Panc1 (cell line): ENCODE data around the gene SLC22A23. TPM values are rescaled to one million over a fixed set of nuclear protein-coding genes. Genes with fewer than 3 reads are reported as not detected.

Experiments used
- ATAC-seq: fragments of 200-7000 bp; cut with Tn5 transposase; 2 replicates; pipeline ENCODE4 v1.9.1; 2020; ENCODE audit warnings: mild to moderate bottlenecking, moderate library complexity
- BruUV-seq: library from RNA; stranded (reverse); fragments of 400-500 nt; replicated peaks from 2 replicates; lab custom pipeline; 2021; lab: Mats Ljungman, UMichigan
- CTCF ChIA-PET: fragments of 300-600 bp; sonication (Branson Sonifier 250); formaldehyde crosslinking; loops from one replicate; lab custom pipeline; 2022; ENCODE audit warnings: antibody characterized with exemption; lab: Charles Lee
- POLR2A ChIA-PET: fragments of 300-600 bp; sonication (Branson Sonifier 250); formaldehyde crosslinking; loops from one replicate; lab custom pipeline; 2022; ENCODE audit warnings: antibody characterized with exemption; lab: Charles Lee
- DNase-seq: peaks from one replicate; pipeline ENCODE4 v3.0.0-alpha.2; 2010; ENCODE audit warnings: low read depth, low spot score
- H3K27ac ChIP-seq: 2 replicates; pipeline ENCODE4 v1.5.1; 2011; ENCODE audit warnings: mild to moderate bottlenecking, low read length, inconsistent platforms
- H3K27me3 ChIP-seq: fragments of 200-500 bp; sonication (Bioruptor generic); 2 replicates; pipeline ENCODE4 v1.6.0; 2014; ENCODE audit warnings: low read length, inconsistent platforms; ENCODE audit not compliant: control insufficient read depth, insufficient read depth
- H3K36me3 ChIP-seq: fragments of 200-500 bp; sonication (Bioruptor generic); 2 replicates; pipeline ENCODE4 v1.5.1; 2014; ENCODE audit warnings: inconsistent platforms, mild to moderate bottlenecking, low read length, moderate library complexity; ENCODE audit not compliant: control insufficient read depth, insufficient read depth
- H3K4me1 ChIP-seq: 2 replicates; pipeline ENCODE4 v1.5.1; 2011; ENCODE audit warnings: inconsistent platforms, mild to moderate bottlenecking, low read length, moderate library complexity; ENCODE audit not compliant: control insufficient read depth, insufficient read depth
- H3K4me3 ChIP-seq, 2 experiments: 2 replicates each; pipeline ENCODE4 v1.5.1; 2011 to 2012; ENCODE audit warnings: low read depth in 2 of 2, low read length in 2 of 2, mild to moderate bottlenecking in 2 of 2, inconsistent platforms in 1 of 2, moderate library complexity in 1 of 2
- H3K9me3 ChIP-seq: fragments of 200-500 bp; sonication (Bioruptor generic); 2 replicates; pipeline ENCODE4 v1.5.1; 2014; ENCODE audit warnings: low read depth, mild to moderate bottlenecking, inconsistent platforms, low read length, moderate library complexity; ENCODE audit not compliant: control insufficient read depth, insufficient read depth
- POLR2AphosphoS5 ChIP-seq: IDR thresholded peaks from 2 replicates; pipeline ENCODE4 v1.6.1; 2012; ENCODE audit warnings: mild to moderate bottlenecking, low read depth, low read length, moderate library complexity
- REST ChIP-seq, 2 experiments: IDR thresholded peaks; 2 replicates each; pipeline ENCODE4 v1.6.1; 2011 to 2012; ENCODE audit warnings: low read depth in 2 of 2, control low read depth in 1 of 2, low read length in 1 of 2, mild to moderate bottlenecking in 1 of 2, moderate library complexity in 1 of 2; ENCODE audit not compliant: insufficient read depth in 1 of 2
- SIN3A ChIP-seq: IDR thresholded peaks from 2 replicates; pipeline ENCODE4 v1.6.1; 2012; ENCODE audit warnings: low read depth, mild to moderate bottlenecking, low read length, moderate library complexity, borderline replicate concordance; ENCODE audit not compliant: insufficient read depth
- TCF7L2 ChIP-seq: IDR thresholded peaks from 2 replicates; pipeline ENCODE4 v1.6.1; 2011; ENCODE audit warnings: mild to moderate bottlenecking, low read depth, low read length, inconsistent platforms
- in situ Hi-C: cut with HindIII; loops from 2 replicates; pipeline ENCODE4 v1.10.0; 2016; ENCODE audit warnings: low sequenced_read_pairs, low pct_unique_long_range_greater_than_20kb
- intact Hi-C: fragments of 100-400 bp; cut with micrococcal nuclease; formaldehyde crosslinking; loops from one replicate; pipeline ENCODE4 v1.10.0; 2022; ENCODE audit not compliant: unreplicated experiment
- total RNA-seq: library from RNA; stranded (reverse); gene quantifications from one replicate; pipeline ENCODE4 v1.2.1, GENCODE V29; 2021; ENCODE audit not compliant: unreplicated experiment
- TF ChIP-seq, protein P1 (sequence below): fragments of 450-650 bp; IDR thresholded peaks from 2 replicates; pipeline ENCODE4 v1.5.1; 2017; ENCODE audit warnings: mild to moderate bottlenecking

SLC22A23 gene
- total RNA-seq, 1 experiment from 2014 or later: 4.5 TPM

GRCh38 chr6:3330199-3330598, 126.7 kb downstream of the SLC22A23 start:
- no peaks in the 10 kb centered on the region for H3K27me3 ChIP-seq
- no peak overlapping the region for H3K4me3 ChIP-seq
- no peaks in the 10 kb centered on the region for H3K36me3 ChIP-seq
- ATAC-seq (no peak), DNase-seq (no peak)
- H3K4me1 ChIP-seq: peaks cover 5% of the 10 kb centered on the region; the same call in 1 of the 2 replicates
- in situ Hi-C loops: no loop called here
- intact Hi-C loops: no loop called here
- no TSS peak for BruUV-seq
- TF ChIP-seq TCF7L2 (no peak), POLR2AphosphoS5 (no peak), SIN3A (no peak), REST (IDR thresholded peaks at IDR 0.05; ENCODE audit: insufficient read depth in 1 of 2, low read depth in 2 of 2, low read length in 1 of 2) (no peak)
- TF ChIP-seq, protein P1, sequence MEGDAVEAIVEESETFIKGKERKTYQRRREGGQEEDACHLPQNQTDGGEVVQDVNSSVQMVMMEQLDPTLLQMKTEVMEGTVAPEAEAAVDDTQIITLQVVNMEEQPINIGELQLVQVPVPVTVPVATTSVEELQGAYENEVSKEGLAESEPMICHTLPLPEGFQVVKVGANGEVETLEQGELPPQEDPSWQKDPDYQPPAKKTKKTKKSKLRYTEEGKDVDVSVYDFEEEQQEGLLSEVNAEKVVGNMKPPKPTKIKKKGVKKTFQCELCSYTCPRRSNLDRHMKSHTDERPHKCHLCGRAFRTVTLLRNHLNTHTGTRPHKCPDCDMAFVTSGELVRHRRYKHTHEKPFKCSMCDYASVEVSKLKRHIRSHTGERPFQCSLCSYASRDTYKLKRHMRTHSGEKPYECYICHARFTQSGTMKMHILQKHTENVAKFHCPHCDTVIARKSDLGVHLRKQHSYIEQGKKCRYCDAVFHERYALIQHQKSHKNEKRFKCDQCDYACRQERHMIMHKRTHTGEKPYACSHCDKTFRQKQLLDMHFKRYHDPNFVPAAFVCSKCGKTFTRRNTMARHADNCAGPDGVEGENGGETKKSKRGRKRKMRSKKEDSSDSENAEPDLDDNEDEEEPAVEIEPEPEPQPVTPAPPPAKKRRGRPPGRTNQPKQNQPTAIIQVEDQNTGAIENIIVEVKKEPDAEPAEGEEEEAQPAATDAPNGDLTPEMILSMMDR: no peak; the same call in 1 of the 2 replicates
- H3K9me3 ChIP-seq: no peaks in the 10 kb centered on the region
- no peak overlapping the region for H3K27ac ChIP-seq
- ChIA-PET CTCF (no interaction called here), POLR2A (no interaction called here)

GRCh38 chr6:3329393-3330051, 127.3 kb downstream of the SLC22A23 start:
- no peaks in the 10 kb centered on the region for H3K36me3 ChIP-seq
- no TSS peak for BruUV-seq
- DNase-seq (no peak), ATAC-seq (no peak)
- H3K27me3 ChIP-seq: no peaks in the 10 kb centered on the region
- no peaks in the 10 kb centered on the region for H3K9me3 ChIP-seq
- intact Hi-C loops: no loop called here
- ChIA-PET POLR2A (no interaction called here), CTCF (no interaction called here)
- no peak overlapping the region for H3K27ac ChIP-seq
- peaks cover 5% of the 10 kb centered on the region; the same call in 1 of the 2 replicates for H3K4me1 ChIP-seq
- TF ChIP-seq, protein P1: no peak
- TF ChIP-seq SIN3A: no peak
- no peak for TF ChIP-seq REST (IDR thresholded peaks at IDR 0.05; ENCODE audit: insufficient read depth in 1 of 2, low read depth in 2 of 2, low read length in 1 of 2)
- in situ Hi-C loops: no loop called here
- H3K4me3 ChIP-seq: no peak overlapping the region
